Central memory CD8-positive, alpha-beta T cell (primary cell): Measurements from ENCODE around the gene MAF.

ENCODE experiments used
- ATAC-seq: fragments of 150-1000 bp; cut with Tn5 transposase; replicated peaks from 2 replicates; pipeline ENCODE4 v1.10.0; 2022; ENCODE audit warnings: mild to moderate bottlenecking, moderate FRiP score, moderate number of reproducible peaks; ENCODE audit not compliant: poor library complexity, severe bottlenecking; ENCODE audit errors: extremely low read depth
- DNase-seq, 2 donors: peaks; one replicate each; pipeline ENCODE4 v3.0.0; 2021; ENCODE audit warnings: low spot score in 2 of 2
- H3K27ac Mint-ChIP-seq: one replicate; pipeline ENCODE4 v1.8.0; 2022; ENCODE audit warnings: low read depth, mild to moderate bottlenecking, moderate library complexity, mixed read lengths
- H3K27me3 Mint-ChIP-seq: one replicate; pipeline ENCODE4 v1.8.0; 2022; ENCODE audit warnings: mixed read lengths
- H3K36me3 Mint-ChIP-seq: one replicate; pipeline ENCODE4 v1.8.0; 2022; ENCODE audit warnings: mild to moderate bottlenecking, moderate library complexity, mixed read lengths; ENCODE audit not compliant: insufficient read depth
- H3K4me1 Mint-ChIP-seq: one replicate; pipeline ENCODE4 v1.8.0; 2022; ENCODE audit warnings: mixed read lengths
- H3K4me3 Mint-ChIP-seq: one replicate; pipeline ENCODE4 v1.8.0; 2022; ENCODE audit warnings: mild to moderate bottlenecking, moderate library complexity, mixed read lengths
- H3K9me3 Mint-ChIP-seq: one replicate; pipeline ENCODE4 v1.8.0; 2022; ENCODE audit warnings: mixed read lengths

The MAF gene

GRCh38 chr16:79600638-79601091 is at the start of gene MAF:
Gene MAF, minus strand, starts transcription at chr16:79600737. Its CDS starts 835 bp downstream, at chr16:79599902.
- no peaks in the 10 kb centered on the region for H3K9me3 Mint-ChIP-seq
- ATAC-seq (peak; percentile 88), DNase-seq (peak; percentile 70 to 86)
- peaks cover 20% of the 10 kb centered on the region for H3K36me3 Mint-ChIP-seq
- peak within 1 kb of the TSS; percentile 92 for H3K4me3 Mint-ChIP-seq
- H3K4me1 Mint-ChIP-seq, result peaks cover 28% of the 10 kb centered on the region
- H3K27me3 Mint-ChIP-seq, result no peaks in the 10 kb centered on the region
- peak within 1 kb of the TSS; percentile 95 for H3K27ac Mint-ChIP-seq

- no peak for ATAC-seq
- no peak for DNase-seq
- Mint-ChIP-seq H3K27ac (no peak overlapping the region), H3K4me1 (no peaks in the 10 kb centered on the region), H3K4me3 (no peak overlapping the region), H3K9me3 (no peaks in the 10 kb centered on the region), H3K36me3 (no peaks in the 10 kb centered on the region), H3K27me3 (peaks cover 11% of the 10 kb centered on the region)
Measured at GRCh38 chr16:79648826-79649225, 48.3 kb upstream of the MAF start.

GRCh38 chr16:79647586-79647985 is 47.0 kb upstream of the MAF start:
- H3K27ac Mint-ChIP-seq, result no peak overlapping the region
- no peaks in the 10 kb centered on the region for H3K4me1 Mint-ChIP-seq
- DNase-seq, result no peak
- H3K4me3 Mint-ChIP-seq, result no peak overlapping the region
- H3K9me3 Mint-ChIP-seq, result no peaks in the 10 kb centered on the region
- H3K27me3 Mint-ChIP-seq, result peaks cover 6% of the 10 kb centered on the region
- H3K36me3 Mint-ChIP-seq, result no peaks in the 10 kb centered on the region
- ATAC-seq, result no peak

GRCh38 chr16:79645701-79646100 is 45.2 kb upstream of the MAF start:
- H3K4me1 Mint-ChIP-seq, result peaks cover 5% of the 10 kb centered on the region
- H3K4me3 Mint-ChIP-seq, result no peak overlapping the region
- DNase-seq, result no peak
- H3K27me3 Mint-ChIP-seq, result no peaks in the 10 kb centered on the region
- no peak overlapping the region for H3K27ac Mint-ChIP-seq
- no peak for ATAC-seq
- H3K9me3 Mint-ChIP-seq, result no peaks in the 10 kb centered on the region
- no peaks in the 10 kb centered on the region for H3K36me3 Mint-ChIP-seq

GRCh38 chr16:79644971-79645667 is 44.6 kb upstream of the MAF start:
- DNase-seq, result no peak
- Mint-ChIP-seq H3K27me3 (no peaks in the 10 kb centered on the region), H3K27ac (no peak overlapping the region), H3K4me1 (peaks cover 6% of the 10 kb centered on the region), H3K9me3 (no peaks in the 10 kb centered on the region), H3K4me3 (no peak overlapping the region), H3K36me3 (no peaks in the 10 kb centered on the region)
- no peak for ATAC-seq

- H3K27me3 Mint-ChIP-seq, result no peaks in the 10 kb centered on the region
Measured at GRCh38 chr16:79642652-79643051, 42.1 kb upstream of the MAF start.

GRCh38 chr16:79640513-79641360 is 40.2 kb upstream of the MAF start:
- Mint-ChIP-seq H3K4me1 (peaks cover 11% of the 10 kb centered on the region), H3K36me3 (no peaks in the 10 kb centered on the region), H3K27me3 (no peaks in the 10 kb centered on the region), H3K27ac (no peak overlapping the region), H3K9me3 (no peaks in the 10 kb centered on the region), H3K4me3 (peak overlapping the region; percentile 19)
- no peak for ATAC-seq
- no peak for DNase-seq

More at GRCh38 chr16:79642652-79643051, 42.1 kb upstream of the MAF start:
- Mint-ChIP-seq H3K9me3 (no peaks in the 10 kb centered on the region), H3K27ac (no peak overlapping the region), H3K4me1 (peaks cover 11% of the 10 kb centered on the region), H3K4me3 (no peak overlapping the region), H3K36me3 (no peaks in the 10 kb centered on the region)
- ATAC-seq, result no peak
- no peak for DNase-seq

- Mint-ChIP-seq H3K27ac (no peak overlapping the region), H3K4me1 (peaks cover 11% of the 10 kb centered on the region), H3K27me3 (no peaks in the 10 kb centered on the region), H3K36me3 (no peaks in the 10 kb centered on the region), H3K9me3 (no peaks in the 10 kb centered on the region), H3K4me3 (no peak overlapping the region)
- DNase-seq (no peak), ATAC-seq (no peak)
Measured at GRCh38 chr16:79639576-79640311, 39.2 kb upstream of the MAF start.

- DNase-seq (no peak), ATAC-seq (no peak)
- H3K27ac Mint-ChIP-seq, result no peak overlapping the region
- no peaks in the 10 kb centered on the region for H3K9me3 Mint-ChIP-seq
- no peak overlapping the region for H3K4me3 Mint-ChIP-seq
- no peaks in the 10 kb centered on the region for H3K27me3 Mint-ChIP-seq
- H3K4me1 Mint-ChIP-seq, result peaks cover 11% of the 10 kb centered on the region
- H3K36me3 Mint-ChIP-seq, result no peaks in the 10 kb centered on the region
Measured at GRCh38 chr16:79638386-79638785, 37.8 kb upstream of the MAF start.

GRCh38 chr16:79635488-79635887 is 35.0 kb upstream of the MAF start:
- Mint-ChIP-seq H3K4me1 (peaks cover 13% of the 10 kb centered on the region), H3K9me3 (no peaks in the 10 kb centered on the region), H3K36me3 (no peaks in the 10 kb centered on the region), H3K4me3 (no peak overlapping the region), H3K27me3 (no peaks in the 10 kb centered on the region), H3K27ac (no peak overlapping the region)
- no peak for DNase-seq
- ATAC-seq, result no peak

GRCh38 chr16:79634298-79634697 is 33.8 kb upstream of the MAF start:
- peaks cover 10% of the 10 kb centered on the region for H3K4me1 Mint-ChIP-seq
- ATAC-seq (no peak), DNase-seq (no peak)
- H3K27ac Mint-ChIP-seq, result no peak overlapping the region
- no peaks in the 10 kb centered on the region for H3K36me3 Mint-ChIP-seq
- no peaks in the 10 kb centered on the region for H3K9me3 Mint-ChIP-seq
- H3K27me3 Mint-ChIP-seq, result no peaks in the 10 kb centered on the region
- no peak overlapping the region for H3K4me3 Mint-ChIP-seq

- Mint-ChIP-seq H3K4me1 (peaks cover 24% of the 10 kb centered on the region), H3K36me3 (no peaks in the 10 kb centered on the region), H3K4me3 (no peak overlapping the region), H3K27me3 (no peaks in the 10 kb centered on the region), H3K27ac (no peak overlapping the region), H3K9me3 (no peaks in the 10 kb centered on the region)
- ATAC-seq (peak; percentile 32), DNase-seq (no peak)
Measured at GRCh38 chr16:79632289-79632688, 31.8 kb upstream of the MAF start.
